ENCODE results near the gene CADM2.

- TF ChIP-seq, protein P1, sequence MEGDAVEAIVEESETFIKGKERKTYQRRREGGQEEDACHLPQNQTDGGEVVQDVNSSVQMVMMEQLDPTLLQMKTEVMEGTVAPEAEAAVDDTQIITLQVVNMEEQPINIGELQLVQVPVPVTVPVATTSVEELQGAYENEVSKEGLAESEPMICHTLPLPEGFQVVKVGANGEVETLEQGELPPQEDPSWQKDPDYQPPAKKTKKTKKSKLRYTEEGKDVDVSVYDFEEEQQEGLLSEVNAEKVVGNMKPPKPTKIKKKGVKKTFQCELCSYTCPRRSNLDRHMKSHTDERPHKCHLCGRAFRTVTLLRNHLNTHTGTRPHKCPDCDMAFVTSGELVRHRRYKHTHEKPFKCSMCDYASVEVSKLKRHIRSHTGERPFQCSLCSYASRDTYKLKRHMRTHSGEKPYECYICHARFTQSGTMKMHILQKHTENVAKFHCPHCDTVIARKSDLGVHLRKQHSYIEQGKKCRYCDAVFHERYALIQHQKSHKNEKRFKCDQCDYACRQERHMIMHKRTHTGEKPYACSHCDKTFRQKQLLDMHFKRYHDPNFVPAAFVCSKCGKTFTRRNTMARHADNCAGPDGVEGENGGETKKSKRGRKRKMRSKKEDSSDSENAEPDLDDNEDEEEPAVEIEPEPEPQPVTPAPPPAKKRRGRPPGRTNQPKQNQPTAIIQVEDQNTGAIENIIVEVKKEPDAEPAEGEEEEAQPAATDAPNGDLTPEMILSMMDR (IDR thresholded peaks at IDR 0.05) = no peak
- TF ChIP-seq POLR2A (IDR thresholded peaks at IDR 0.05) = no peak
Measured at GRCh38 chr3:85725809-85726208, 767.0 kb downstream of the CADM2 start.
